ENCODE results near the gene VAT1L. TPM values are rescaled to one million over a fixed set of nuclear protein-coding genes. Genes with fewer than 3 reads are reported as not detected.
A peak's percentile ranks its signal among the peaks of the same experiment; 100 is the strongest.

Gene VAT1L
- total RNA-seq, 1 experiment from 2014 or later = 19.1 TPM

- no peaks in the 10 kb centered on the region for H3K9me3 Mint-ChIP-seq
- DNase-seq (ENCODE audit: low spot score) (no peak), ATAC-seq (no peak)
- H3K27me3 Mint-ChIP-seq (ENCODE audit: low read depth) = peaks cover 46% of the 10 kb centered on the region
- H3K27ac Mint-ChIP-seq = no peak overlapping the region
- H3K4me1 Mint-ChIP-seq = peaks cover 20% of the 10 kb centered on the region
- POLR2A ChIA-PET = no interaction called here
- H3K36me3 Mint-ChIP-seq = no peaks in the 10 kb centered on the region
- CTCF ChIA-PET = interaction anchor here (1.1 to 2.6 kb wide), 5 partner anchors 8 to 310 kb away, joined by 3 to 13 read pairs (median 4); partner anchors contain the start of gene NUDT7
- H3K4me3 Mint-ChIP-seq = peak overlapping the region; percentile 95
- TF ChIP-seq, protein P1, sequence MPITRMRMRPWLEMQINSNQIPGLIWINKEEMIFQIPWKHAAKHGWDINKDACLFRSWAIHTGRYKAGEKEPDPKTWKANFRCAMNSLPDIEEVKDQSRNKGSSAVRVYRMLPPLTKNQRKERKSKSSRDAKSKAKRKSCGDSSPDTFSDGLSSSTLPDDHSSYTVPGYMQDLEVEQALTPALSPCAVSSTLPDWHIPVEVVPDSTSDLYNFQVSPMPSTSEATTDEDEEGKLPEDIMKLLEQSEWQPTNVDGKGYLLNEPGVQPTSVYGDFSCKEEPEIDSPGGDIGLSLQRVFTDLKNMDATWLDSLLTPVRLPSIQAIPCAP (CRISPR knock-in tag; IDR thresholded peaks at IDR 0.05) = no peak
- no peak for TF ChIP-seq NFYB (CRISPR knock-in tag; conservative IDR thresholded peaks at IDR 0.05; ENCODE audit: low read depth)
- TF ChIP-seq KAT7 (CRISPR knock-in tag; IDR thresholded peaks at IDR 0.05; ENCODE audit: borderline replicate concordance) = no peak
- TF ChIP-seq CREM (CRISPR knock-in tag; IDR thresholded peaks at IDR 0.05) = no peak
- no peak for TF ChIP-seq ZBTB21 (CRISPR knock-in tag; IDR thresholded peaks at IDR 0.05; ENCODE audit: borderline replicate concordance)
- no peak for TF ChIP-seq USF2 (CRISPR knock-in tag; IDR thresholded peaks at IDR 0.05)
- TF ChIP-seq ZNF281 (CRISPR knock-in tag; IDR thresholded peaks at IDR 0.05) = no peak
- TF ChIP-seq ELF4 (CRISPR knock-in tag; IDR thresholded peaks at IDR 0.05; ENCODE audit: low read depth) = no peak
- TF ChIP-seq ZNF671 (CRISPR knock-in tag; IDR thresholded peaks at IDR 0.05) = no peak
These were observed 1.6 kb downstream of the VAT1L start for GRCh38 chr16:77790009-77790372.

DNA sequence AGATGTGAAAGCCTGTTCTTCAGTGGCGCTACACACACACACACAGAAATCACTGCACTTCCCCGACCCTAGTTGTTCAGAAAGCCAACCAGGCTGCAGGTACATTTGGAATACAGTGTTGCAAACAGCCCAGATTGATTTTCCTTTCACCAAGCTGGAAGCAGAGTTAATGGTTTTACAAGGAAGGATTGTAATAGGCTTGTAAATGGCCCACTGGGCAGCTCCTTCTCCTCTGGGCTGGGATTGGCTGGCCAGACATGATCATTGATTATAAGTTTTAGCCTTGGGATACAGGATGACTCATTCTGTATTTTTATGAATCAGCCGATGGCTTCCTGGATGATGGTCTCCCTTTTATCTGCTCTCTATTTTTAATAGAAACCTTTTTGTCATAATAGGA is 2.5 kb downstream of the VAT1L start:
- Mint-ChIP-seq H3K9me3 (no peaks in the 10 kb centered on the region), H3K27me3 (ENCODE audit: low read depth) (peaks cover 44% of the 10 kb centered on the region), H3K4me3 (no peak overlapping the region), H3K27ac (no peak overlapping the region), H3K4me1 (peaks cover 20% of the 10 kb centered on the region), H3K36me3 (no peaks in the 10 kb centered on the region)
- ATAC-seq (no peak), DNase-seq (ENCODE audit: low spot score) (no peak)
- TF ChIP-seq, protein P2, sequence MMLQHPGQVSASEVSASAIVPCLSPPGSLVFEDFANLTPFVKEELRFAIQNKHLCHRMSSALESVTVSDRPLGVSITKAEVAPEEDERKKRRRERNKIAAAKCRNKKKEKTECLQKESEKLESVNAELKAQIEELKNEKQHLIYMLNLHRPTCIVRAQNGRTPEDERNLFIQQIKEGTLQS (CRISPR knock-in tag; conservative IDR thresholded peaks at IDR 0.05) = no peak
- TF ChIP-seq, protein P3, sequence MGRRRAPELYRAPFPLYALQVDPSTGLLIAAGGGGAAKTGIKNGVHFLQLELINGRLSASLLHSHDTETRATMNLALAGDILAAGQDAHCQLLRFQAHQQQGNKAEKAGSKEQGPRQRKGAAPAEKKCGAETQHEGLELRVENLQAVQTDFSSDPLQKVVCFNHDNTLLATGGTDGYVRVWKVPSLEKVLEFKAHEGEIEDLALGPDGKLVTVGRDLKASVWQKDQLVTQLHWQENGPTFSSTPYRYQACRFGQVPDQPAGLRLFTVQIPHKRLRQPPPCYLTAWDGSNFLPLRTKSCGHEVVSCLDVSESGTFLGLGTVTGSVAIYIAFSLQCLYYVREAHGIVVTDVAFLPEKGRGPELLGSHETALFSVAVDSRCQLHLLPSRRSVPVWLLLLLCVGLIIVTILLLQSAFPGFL (CRISPR knock-in tag; IDR thresholded peaks at IDR 0.05; ENCODE audit: borderline replicate concordance) = no peak
- TF ChIP-seq ZBTB43 (CRISPR knock-in tag; IDR thresholded peaks at IDR 0.05) (no peak), ZNF121 (CRISPR knock-in tag; IDR thresholded peaks at IDR 0.05) (no peak)
- ChIA-PET POLR2A (no interaction called here), CTCF (interaction anchor here (0.8 to 2.6 kb wide), 3 partner anchors 164 to 309 kb away, joined by 3 to 13 read pairs (median 3); no protein-coding TSS in a partner anchor)

- ATAC-seq (no peak), DNase-seq (ENCODE audit: low spot score) (no peak)
- H3K9me3 Mint-ChIP-seq = no peaks in the 10 kb centered on the region
- peaks cover 19% of the 10 kb centered on the region for H3K27me3 Mint-ChIP-seq (ENCODE audit: low read depth)
- no peak overlapping the region for H3K27ac Mint-ChIP-seq
- no peak overlapping the region for H3K4me3 Mint-ChIP-seq
- ChIA-PET CTCF (no interaction called here), POLR2A (no interaction called here)
- H3K36me3 Mint-ChIP-seq = no peaks in the 10 kb centered on the region
- peaks cover 15% of the 10 kb centered on the region for H3K4me1 Mint-ChIP-seq
- TF ChIP-seq ZBTB43 (CRISPR knock-in tag; IDR thresholded peaks at IDR 0.05) (no peak), ZNF317 (CRISPR knock-in tag; IDR thresholded peaks at IDR 0.05; ENCODE audit: borderline replicate concordance, low read depth) (no peak), TEAD1 (CRISPR knock-in tag; IDR thresholded peaks at IDR 0.05) (no peak)
- TF ChIP-seq, protein P4, sequence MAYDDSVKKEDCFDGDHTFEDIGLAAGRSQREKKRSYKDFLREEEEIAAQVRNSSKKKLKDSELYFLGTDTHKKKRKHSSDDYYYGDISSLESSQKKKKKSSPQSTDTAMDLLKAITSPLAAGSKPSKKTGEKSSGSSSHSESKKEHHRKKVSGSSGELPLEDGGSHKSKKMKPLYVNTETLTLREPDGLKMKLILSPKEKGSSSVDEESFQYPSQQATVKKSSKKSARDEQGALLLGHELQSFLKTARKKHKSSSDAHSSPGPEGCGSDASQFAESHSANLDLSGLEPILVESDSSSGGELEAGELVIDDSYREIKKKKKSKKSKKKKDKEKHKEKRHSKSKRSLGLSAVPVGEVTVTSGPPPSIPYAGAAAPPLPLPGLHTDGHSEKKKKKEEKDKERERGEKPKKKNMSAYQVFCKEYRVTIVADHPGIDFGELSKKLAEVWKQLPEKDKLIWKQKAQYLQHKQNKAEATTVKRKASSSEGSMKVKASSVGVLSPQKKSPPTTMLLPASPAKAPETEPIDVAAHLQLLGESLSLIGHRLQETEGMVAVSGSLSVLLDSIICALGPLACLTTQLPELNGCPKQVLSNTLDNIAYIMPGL (CRISPR knock-in tag; IDR thresholded peaks at IDR 0.05) = no peak
- TF ChIP-seq, protein P5, sequence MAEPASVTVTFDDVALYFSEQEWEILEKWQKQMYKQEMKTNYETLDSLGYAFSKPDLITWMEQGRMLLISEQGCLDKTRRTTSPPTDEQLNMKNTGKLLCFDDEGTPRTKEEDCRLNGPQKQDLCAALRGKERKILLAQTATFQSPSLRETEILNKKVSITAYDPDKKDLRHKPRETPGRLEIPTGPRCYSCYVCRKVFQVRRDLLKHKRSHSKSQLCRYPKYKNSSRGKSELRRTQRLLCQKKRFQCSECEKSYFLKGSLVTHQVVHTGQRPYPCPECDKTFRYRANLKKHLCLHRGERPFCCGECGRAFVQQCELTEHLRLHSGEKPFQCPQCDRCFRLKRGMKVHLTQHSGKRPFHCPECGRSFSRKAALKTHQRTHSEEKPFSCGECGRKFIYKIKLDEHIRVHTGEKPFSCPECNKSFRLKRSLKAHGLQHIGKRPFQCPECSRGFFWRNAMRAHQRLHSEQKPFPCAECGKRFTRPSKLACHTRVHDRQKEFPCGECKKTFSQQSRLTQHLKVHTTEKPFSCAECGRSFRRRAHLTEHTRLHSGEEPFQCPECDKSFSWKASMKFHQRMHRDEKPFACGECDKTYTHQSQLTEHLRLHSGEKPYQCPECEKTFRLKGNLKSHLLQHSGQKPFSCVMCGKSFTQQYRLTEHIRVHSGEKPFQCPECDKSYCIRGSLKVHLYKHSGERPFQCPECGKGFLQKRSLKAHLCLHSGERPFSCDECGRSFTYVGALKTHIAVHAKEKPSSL (CRISPR knock-in tag; conservative IDR thresholded peaks at IDR 0.05) = no peak
- TF ChIP-seq, protein P3 (CRISPR knock-in tag; IDR thresholded peaks at IDR 0.05; ENCODE audit: borderline replicate concordance) = no peak
These were observed 5.1 kb downstream of the VAT1L start for GRCh38 chr16:77793417-77793816.
